ENCODE measurements around the gene ADAMTS6.
A peak's percentile ranks its signal among the peaks of the same experiment; 100 is the strongest.

GRCh38 chr5:65100911-65101631 lies 380.6 kb downstream of the ADAMTS6 start:
- TF ChIP-seq, protein P1, sequence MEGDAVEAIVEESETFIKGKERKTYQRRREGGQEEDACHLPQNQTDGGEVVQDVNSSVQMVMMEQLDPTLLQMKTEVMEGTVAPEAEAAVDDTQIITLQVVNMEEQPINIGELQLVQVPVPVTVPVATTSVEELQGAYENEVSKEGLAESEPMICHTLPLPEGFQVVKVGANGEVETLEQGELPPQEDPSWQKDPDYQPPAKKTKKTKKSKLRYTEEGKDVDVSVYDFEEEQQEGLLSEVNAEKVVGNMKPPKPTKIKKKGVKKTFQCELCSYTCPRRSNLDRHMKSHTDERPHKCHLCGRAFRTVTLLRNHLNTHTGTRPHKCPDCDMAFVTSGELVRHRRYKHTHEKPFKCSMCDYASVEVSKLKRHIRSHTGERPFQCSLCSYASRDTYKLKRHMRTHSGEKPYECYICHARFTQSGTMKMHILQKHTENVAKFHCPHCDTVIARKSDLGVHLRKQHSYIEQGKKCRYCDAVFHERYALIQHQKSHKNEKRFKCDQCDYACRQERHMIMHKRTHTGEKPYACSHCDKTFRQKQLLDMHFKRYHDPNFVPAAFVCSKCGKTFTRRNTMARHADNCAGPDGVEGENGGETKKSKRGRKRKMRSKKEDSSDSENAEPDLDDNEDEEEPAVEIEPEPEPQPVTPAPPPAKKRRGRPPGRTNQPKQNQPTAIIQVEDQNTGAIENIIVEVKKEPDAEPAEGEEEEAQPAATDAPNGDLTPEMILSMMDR (IDR thresholded peaks at IDR 0.05) = peak; percentile 36 to 68 (median 50)
- no peak for TF ChIP-seq POLR2A (IDR thresholded peaks at IDR 0.05)

All from tibial nerve (tissue), 3 donors.